Astrocyte (in vitro differentiated cells and primary cell): Measurements from ENCODE around the gene TFEB.

Experiments
- EZH2 ChIP-seq: IDR thresholded peaks from 2 replicates; pipeline ENCODE4 v1.6.1; 2012; ENCODE audit warnings: mild to moderate bottlenecking, low read length, inconsistent platforms; ENCODE audit not compliant: insufficient read depth
- TF ChIP-seq, protein P1 (sequence below): IDR thresholded peaks from 2 replicates; pipeline ENCODE4 v1.5.1; 2011; ENCODE audit warnings: low read depth, mild to moderate bottlenecking, inconsistent platforms, low read length, moderate library complexity; ENCODE audit not compliant: insufficient read depth

DNA sequence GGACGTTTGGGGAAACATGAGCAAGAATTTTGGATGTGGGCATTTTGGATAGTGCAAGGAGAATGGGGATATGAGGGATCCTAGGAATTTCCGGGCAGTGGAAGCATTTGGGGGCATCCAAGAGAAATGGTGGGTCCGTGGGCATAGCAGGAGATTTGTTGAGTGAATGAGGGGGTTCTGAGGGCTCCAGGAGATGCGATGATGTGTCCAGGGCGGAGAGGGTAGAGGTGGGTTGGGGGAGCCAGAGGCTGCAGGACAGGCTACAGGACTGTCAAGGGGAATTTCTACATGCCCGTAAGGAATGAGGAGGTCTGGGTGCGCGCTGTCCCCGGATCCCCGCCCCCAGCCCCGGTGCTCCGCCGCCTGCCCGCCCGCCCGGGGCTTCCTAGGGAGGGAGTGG is 43.9 kb upstream of the TFEB start:
- TF ChIP-seq, protein P1, sequence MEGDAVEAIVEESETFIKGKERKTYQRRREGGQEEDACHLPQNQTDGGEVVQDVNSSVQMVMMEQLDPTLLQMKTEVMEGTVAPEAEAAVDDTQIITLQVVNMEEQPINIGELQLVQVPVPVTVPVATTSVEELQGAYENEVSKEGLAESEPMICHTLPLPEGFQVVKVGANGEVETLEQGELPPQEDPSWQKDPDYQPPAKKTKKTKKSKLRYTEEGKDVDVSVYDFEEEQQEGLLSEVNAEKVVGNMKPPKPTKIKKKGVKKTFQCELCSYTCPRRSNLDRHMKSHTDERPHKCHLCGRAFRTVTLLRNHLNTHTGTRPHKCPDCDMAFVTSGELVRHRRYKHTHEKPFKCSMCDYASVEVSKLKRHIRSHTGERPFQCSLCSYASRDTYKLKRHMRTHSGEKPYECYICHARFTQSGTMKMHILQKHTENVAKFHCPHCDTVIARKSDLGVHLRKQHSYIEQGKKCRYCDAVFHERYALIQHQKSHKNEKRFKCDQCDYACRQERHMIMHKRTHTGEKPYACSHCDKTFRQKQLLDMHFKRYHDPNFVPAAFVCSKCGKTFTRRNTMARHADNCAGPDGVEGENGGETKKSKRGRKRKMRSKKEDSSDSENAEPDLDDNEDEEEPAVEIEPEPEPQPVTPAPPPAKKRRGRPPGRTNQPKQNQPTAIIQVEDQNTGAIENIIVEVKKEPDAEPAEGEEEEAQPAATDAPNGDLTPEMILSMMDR, result no peak
- TF ChIP-seq EZH2, result no peak
